H1 (cell line): Measurements from ENCODE around the gene NOD2. TPM values are rescaled to one million over a fixed set of nuclear protein-coding genes. Genes with fewer than 3 reads are reported as not detected.

Source experiments
- CTCF ChIA-PET: fragments of 300-600 bp; sonication (Branson Sonifier 250); formaldehyde crosslinking; loops from one replicate; lab custom pipeline; 2021; ENCODE audit not compliant: partially characterized antibody; lab: Charles Lee
- POLR2A ChIA-PET: fragments of 300-600 bp; sonication (Branson Sonifier 250); formaldehyde crosslinking; loops from one replicate; lab custom pipeline; 2021; ENCODE audit warnings: inconsistent platforms; ENCODE audit not compliant: partially characterized antibody; lab: Charles Lee
- DNase-seq, 2 experiments: peaks; one replicate each; pipeline versions ENCODE4 v3.0.0 to v3.0.0-alpha.2; 2010 to 2022; ENCODE audit warnings: low spot score in 2 of 2, low read depth in 1 of 2, mixed read lengths in 1 of 2
- FAIRE-seq: peaks from 2 replicates; lab custom pipeline; 2011; peaks lifted over from hg19 to GRCh38; lab: Jason Lieb, UNC
- H2AFZ ChIP-seq: 2 replicates; pipeline ENCODE4 v1.8.1; 2012; ENCODE audit warnings: low read length, inconsistent platforms
- H2AK5ac ChIP-seq: 2 replicates; pipeline ENCODE4 v1.6.1; 2013; ENCODE audit warnings: low read depth, low read length
- H2BK120ac ChIP-seq: replicated peaks from 2 replicates; pipeline ENCODE3; 2013; ENCODE audit warnings: low read depth, low read length, inconsistent platforms
- H2BK12ac ChIP-seq: 2 replicates; pipeline ENCODE4 v1.6.1; 2013; ENCODE audit warnings: low read depth, low read length
- H2BK15ac ChIP-seq: 2 replicates; pipeline ENCODE4 v1.6.1; 2013; ENCODE audit warnings: low read length
- H2BK20ac ChIP-seq: 2 replicates; pipeline ENCODE4 v1.6.1; 2013; ENCODE audit warnings: low read length
- H2BK5ac ChIP-seq: 2 replicates; pipeline ENCODE4 v1.6.1; 2013; ENCODE audit warnings: low read depth, low read length
- H3K14ac ChIP-seq: 2 replicates; pipeline ENCODE4 v1.6.1; 2013; ENCODE audit warnings: inconsistent platforms; ENCODE audit not compliant: insufficient read length
- H3K18ac ChIP-seq: 2 replicates; pipeline ENCODE4 v1.6.1; 2013; ENCODE audit warnings: low read length; ENCODE audit errors: extremely low read depth
- H3K23ac ChIP-seq: 2 replicates; pipeline ENCODE4 v1.6.1; 2013; ENCODE audit warnings: inconsistent platforms; ENCODE audit not compliant: insufficient read length
- H3K23me2 ChIP-seq: 2 replicates; pipeline ENCODE4 v1.6.1; 2013; ENCODE audit warnings: low read depth, low read length
- H3K27ac ChIP-seq: 2 replicates; pipeline ENCODE4 v1.6.1; 2011; ENCODE audit warnings: low read depth, low read length, inconsistent platforms
- H3K27me3 ChIP-seq, 4 experiments: replicated peaks in 1 of 4; 1 replicate in 1 of 4; 2 replicates in 3 of 4; pipeline versions ENCODE4 v1.6.1 to v1.8.1; 2011 to 2013; ENCODE audit warnings: low read length in 3 of 4, mild to moderate bottlenecking in 3 of 4, inconsistent platforms in 2 of 4, mixed read lengths in 2 of 4, moderate library complexity in 1 of 4; ENCODE audit not compliant: control insufficient read depth in 3 of 4, insufficient read depth in 3 of 4; ENCODE audit errors: extremely low read depth in 1 of 4
- H3K36me3 ChIP-seq, 4 experiments: 2 replicates each; pipeline versions ENCODE4 v1.6.1 to v1.8.1; 2011 to 2013; ENCODE audit warnings: mild to moderate bottlenecking in 4 of 4, low read length in 3 of 4, moderate library complexity in 2 of 4, control low read depth in 1 of 4, inconsistent platforms in 1 of 4; ENCODE audit not compliant: insufficient read depth in 4 of 4, control insufficient read depth in 2 of 4
- H3K4ac ChIP-seq: replicated peaks from 2 replicates; pipeline ENCODE3; 2013; ENCODE audit warnings: low read length, low read depth, mixed read lengths, inconsistent platforms; ENCODE audit not compliant: insufficient read length
- H3K4me1 ChIP-seq, 4 experiments: replicated peaks in 1 of 4; 1 replicate in 1 of 4; 2 replicates in 3 of 4; pipeline versions ENCODE4 v1.6.1 to v1.8.1; 2011 to 2013; ENCODE audit warnings: low read length in 3 of 4, inconsistent platforms in 2 of 4, mixed read lengths in 1 of 4; ENCODE audit not compliant: insufficient read depth in 4 of 4, control insufficient read depth in 3 of 4
- H3K4me2 ChIP-seq, 2 experiments: 2 replicates each; pipeline versions ENCODE4 v1.6.1 to v1.8.1; 2011 to 2013; ENCODE audit warnings: low read depth in 2 of 2, low read length in 2 of 2, control low read depth in 1 of 2, inconsistent platforms in 1 of 2, mild to moderate bottlenecking in 1 of 2; ENCODE audit not compliant: insufficient read depth in 1 of 2
- H3K4me3 ChIP-seq, 4 experiments: fragments of 200-600, 300-600 bp in 1 of 4; sonication (generic), shearing (Covaris generic), sonication (Bioruptor Twin) in 1 of 4; 2 replicates each; pipeline versions ENCODE4 v1.5.1 to v1.8.1; 2011 to 2016; ENCODE audit warnings: low read length in 4 of 4, low read depth in 3 of 4, control low read depth in 2 of 4, inconsistent platforms in 2 of 4, mild to moderate bottlenecking in 2 of 4, mixed read lengths in 1 of 4, moderate library complexity in 1 of 4; ENCODE audit not compliant: insufficient read depth in 2 of 4; ENCODE audit errors: extremely low read depth in 1 of 4
- H3K56ac ChIP-seq: replicated peaks from 2 replicates; pipeline ENCODE3; 2013; ENCODE audit warnings: low read depth, mild to moderate bottlenecking, mixed read lengths, low read length, inconsistent platforms; ENCODE audit not compliant: insufficient read length
- H3K79me1 ChIP-seq: 2 replicates; pipeline ENCODE4 v1.6.1; 2013; ENCODE audit warnings: low read depth, low read length, control low read depth
- H3K79me2 ChIP-seq, 2 experiments: 2 replicates each; pipeline versions ENCODE4 v1.6.1 to v1.8.1; 2012 to 2013; ENCODE audit warnings: low read length in 2 of 2, mild to moderate bottlenecking in 2 of 2, inconsistent platforms in 1 of 2; ENCODE audit not compliant: insufficient read depth in 2 of 2, control insufficient read depth in 1 of 2
- H3K9ac ChIP-seq, 4 experiments: replicated peaks in 1 of 4; 1 replicate in 1 of 4; 2 replicates in 3 of 4; pipeline versions ENCODE4 v1.6.1 to v1.8.1; 2011 to 2013; ENCODE audit warnings: low read depth in 3 of 4, low read length in 3 of 4, control low read depth in 2 of 4, mild to moderate bottlenecking in 2 of 4, moderate library complexity in 2 of 4, inconsistent platforms in 1 of 4; ENCODE audit errors: extremely low read depth in 1 of 4
- H3K9me3 ChIP-seq, 2 experiments: 2 replicates each; pipeline versions ENCODE4 v1.6.1 to v1.8.1; 2012 to 2013; ENCODE audit warnings: mild to moderate bottlenecking in 2 of 2, moderate library complexity in 2 of 2, control low read depth in 1 of 2, inconsistent platforms in 1 of 2, low read depth in 1 of 2, low read length in 1 of 2, mixed read lengths in 1 of 2; ENCODE audit not compliant: insufficient read depth in 2 of 2
- H4K20me1 ChIP-seq, 2 experiments: replicated peaks in 1 of 2; 2 replicates each; pipeline versions ENCODE3 to v1.8.1; 2011 to 2013; ENCODE audit warnings: inconsistent platforms in 2 of 2, low read length in 2 of 2, mild to moderate bottlenecking in 1 of 2; ENCODE audit not compliant: insufficient read depth in 2 of 2, control insufficient read depth in 1 of 2
- H4K5ac ChIP-seq: 2 replicates; pipeline ENCODE4 v1.6.1; 2013; ENCODE audit warnings: low read length, low read depth, mixed read lengths, inconsistent platforms; ENCODE audit not compliant: insufficient read length
- H4K8ac ChIP-seq: 2 replicates; pipeline ENCODE4 v1.8.0; 2013; ENCODE audit warnings: mild to moderate bottlenecking, moderate library complexity, low read length, inconsistent platforms; ENCODE audit not compliant: insufficient read depth; ENCODE audit errors: extremely low read depth
- H4K91ac ChIP-seq: replicated peaks from 2 replicates; pipeline ENCODE3; 2013; ENCODE audit warnings: low read length, mixed read lengths, inconsistent platforms; ENCODE audit not compliant: insufficient read length
- BCL11A ChIP-seq, 2 experiments: IDR thresholded peaks; one replicate each; pipeline ENCODE4 v1.6.1; 2011; ENCODE audit warnings: low read depth in 2 of 2, low read length in 2 of 2, mild to moderate bottlenecking in 2 of 2
- CBX5 ChIP-seq: fragments of 300-800, 300-1000 bp; sonication (generic); IDR thresholded peaks from 2 replicates; pipeline ENCODE4 v1.7.1; 2016; ENCODE audit warnings: antibody characterized with exemption, low read length, low read depth
- EP300 ChIP-seq, 2 experiments: IDR thresholded peaks; 1 replicate in 1 of 2; 2 replicates in 1 of 2; pipeline ENCODE4 v1.6.1; 2011 to 2012; ENCODE audit warnings: low read depth in 2 of 2, low read length in 2 of 2, mild to moderate bottlenecking in 2 of 2, borderline replicate concordance in 1 of 2, inconsistent platforms in 1 of 2, moderate library complexity in 1 of 2
- SP4 ChIP-seq: IDR thresholded peaks from 2 replicates; pipeline ENCODE4 v1.6.1; 2012; ENCODE audit warnings: low read length, inconsistent platforms
- ZNF274 ChIP-seq: IDR thresholded peaks from 2 replicates; pipeline ENCODE4 v1.7.0; 2012; ENCODE audit warnings: low read length, borderline replicate concordance; ENCODE audit errors: extremely low read depth
- WGBS, 2 experiments: shearing (Covaris generic) in 1 of 2; methylation state at CpG; one replicate each; pipeline versions ENCODE4 v1.1.6 to v1.1.7; 2013 to 2015; ENCODE audit warnings: low lambda C conversion rate in 2 of 2, mixed read lengths in 2 of 2, inconsistent platforms in 1 of 2, low coverage in 1 of 2, missing lambda C conversion rate in 1 of 2; ENCODE audit not compliant: insufficient replicate concordance in 2 of 2, insufficient coverage in 1 of 2, insufficient read length in 1 of 2; ENCODE audit errors: extremely low coverage in 1 of 2, missing lambda C conversion rate in 1 of 2; 5-methylcytosine and 5-hydroxymethylcytosine counted together
- polyA plus RNA-seq, 7 experiments: library from polyadenylated mRNA; depleted of rRNA in 3 of 7; stranded (reverse) in 5 of 7; unstranded in 2 of 7; fragments of >200 nt in 5 of 7; fragments of 200-250 nt in 2 of 7; gene quantifications; 1 replicate in 5 of 7; 2 replicates in 1 of 7; 4 replicates in 1 of 7; pipeline versions ENCODE4 v1.2.1 to v1.2.3, GENCODE V29; 2011 to 2013; ENCODE audit warnings: missing spikeins in 2 of 7, mixed read lengths in 2 of 7
- total RNA-seq: library from RNA; stranded (reverse); fragmentation: NEBNext Ultra II Directional; extraction: Animal tissue kit (Norgen Biotek cat#: 25700); gene quantifications from 2 replicates; pipeline ENCODE4 v1.2.1, GENCODE V29; 2021

The NOD2 gene
- total and polyA plus RNA-seq, 2 of the 8 experiments (the other 6 are each of a cell fraction or from before 2014, with no cell fraction given): 0.37 to 0.42 TPM

GRCh38 chr16:50722960-50723359, 29.6 kb downstream of the NOD2 start:
- Histone ChIP-seq H3K23ac (no peak overlapping the region), H4K20me1 (no peaks in the 10 kb centered on the region), H3K23me2 (no peaks in the 10 kb centered on the region), H3K18ac (no peak overlapping the region), H3K4me3 (no peak overlapping the region), H3K9me3 (no peaks in the 10 kb centered on the region), H3K27me3 (no peaks in the 10 kb centered on the region), H3K4me1 (peaks cover 0 to 9% (median 3%) of the 10 kb centered on the region in 4 experiments; a peak in 5 of 7 replicates), H3K36me3 (no peaks in the 10 kb centered on the region), H2AFZ (no peak overlapping the region), H4K8ac (no peak overlapping the region), H3K27ac (no peak overlapping the region), H2BK120ac (no peak overlapping the region), H3K79me1 (no peaks in the 10 kb centered on the region), H3K79me2 (no peaks in the 10 kb centered on the region), H2BK20ac (no peak overlapping the region), H3K14ac (no peak overlapping the region), H4K5ac (no peak overlapping the region), H2BK12ac (no peak overlapping the region), H2AK5ac (no peak overlapping the region), H2BK5ac (no peak overlapping the region), H3K4me2 (no peak overlapping the region), H3K56ac (no peak overlapping the region), H3K4ac (no peak overlapping the region), H3K9ac (no peak overlapping the region), H2BK15ac (no peak overlapping the region), H4K91ac (no peak overlapping the region)
- ChIA-PET POLR2A (no interaction called here), CTCF (interaction anchor here (2.0 to 2.2 kb wide), 2 partner anchors 13 to 84 kb away, joined by 7 to 8 read pairs; no protein-coding TSS in a partner anchor)
- no peak for DNase-seq
- no peak for FAIRE-seq
- TF ChIP-seq EP300 (IDR thresholded peaks at IDR 0.05; ENCODE audit: borderline replicate concordance in 1 of 2, low read depth in 2 of 2, low read length in 2 of 2) (no peak), SP4 (no peak), BCL11A (IDR thresholded peaks at IDR 0.05; ENCODE audit: low read depth in 2 of 2, low read length in 2 of 2) (no peak), CBX5 (no peak), ZNF274 (no peak)
- 67% methylated on average over 1 of the region's 2 CpGs; no CpG with 5 or more reads in 1 of the 2 experiments for WGBS, 2 experiments
